GM18498 (cell line): ENCODE measurements around the gene ACTR1A.

Experiments
- ATAC-seq: cut with Tn5 transposase; IDR thresholded peaks from one replicate; pipeline ENCODE4 v1.9.1; 2021; ENCODE audit warnings: mild to moderate bottlenecking, moderate library complexity; ENCODE audit not compliant: unreplicated experiment

The ACTR1A gene

DNA sequence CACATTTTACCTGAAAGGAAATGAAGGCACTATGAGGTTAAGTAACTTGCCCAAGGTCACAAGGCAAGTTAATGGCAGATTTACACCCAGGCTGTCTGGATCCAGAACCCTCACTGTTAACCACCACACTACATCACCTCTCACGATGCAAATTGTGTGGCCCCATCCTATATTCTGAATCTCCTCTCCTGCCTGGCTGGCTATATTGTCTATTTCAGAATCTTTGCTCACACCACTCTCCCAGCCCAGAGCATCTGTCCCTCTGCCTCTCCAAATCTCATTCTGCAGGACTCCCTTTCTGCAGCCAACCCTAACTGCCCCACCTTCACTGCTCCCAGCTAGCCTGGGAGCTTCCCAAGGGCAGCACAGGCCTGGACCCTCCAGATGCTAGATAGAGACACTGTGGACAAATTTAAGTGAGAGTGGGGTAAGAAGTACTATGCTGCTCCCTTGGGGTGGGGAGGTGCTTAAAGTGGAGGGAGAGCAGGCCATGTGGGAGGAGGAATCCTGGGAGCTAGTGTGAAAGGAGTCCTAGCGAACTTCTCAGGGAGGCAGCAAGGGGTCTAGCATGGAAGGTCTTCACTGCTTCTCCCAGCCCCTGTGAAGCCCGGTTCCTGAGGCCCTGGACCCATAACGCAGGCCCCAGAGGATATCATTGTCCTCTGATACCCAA lies 70.9 kb downstream of the ACTR1A start:
- ATAC-seq: no peak

- ATAC-seq: no peak
These were observed 73.0 kb downstream of the ACTR1A start for GRCh38 chr10:102429468-102429867.
